GM12892 (cell line): ENCODE measurements around the gene CRY1.
"Not testable (repeated sequence)": the region's sequence is repeated elsewhere in the genome, so short reads cannot be mapped to it uniquely, and the experiment has no call there.

Source experiments
- DNase-seq: peaks from one replicate; pipeline ENCODE4 v3.0.0; 2011; ENCODE audit not compliant: insufficient read length
- FAIRE-seq: peaks from 2 replicates; lab custom pipeline; 2011; peaks lifted over from hg19 to GRCh38; lab: Jason Lieb, UNC
- POLR2A ChIP-seq: IDR thresholded peaks from 2 replicates; pipeline ENCODE4 v1.6.1; 2011; ENCODE audit warnings: low read depth, low read length, control low read depth
- POLR2AphosphoS5 ChIP-seq: IDR thresholded peaks from 2 replicates; pipeline ENCODE4 v1.6.1; 2011; ENCODE audit warnings: low read depth, low read length, control low read depth
- TAF1 ChIP-seq: IDR thresholded peaks from 2 replicates; pipeline ENCODE4 v1.6.1; 2011; ENCODE audit warnings: low read depth, mild to moderate bottlenecking, control low read depth, low read length, borderline replicate concordance

Gene CRY1

GRCh38 chr12:107090711-107091110, 2.6 kb downstream of the CRY1 start:
- FAIRE-seq (no peak), DNase-seq (no peak)
- TF ChIP-seq TAF1 (no peak), POLR2A (no peak), POLR2AphosphoS5 (no peak)

- no peak for TF ChIP-seq TAF1
- TF ChIP-seq POLR2AphosphoS5: no peak
- no peak for TF ChIP-seq POLR2A
- DNase-seq: no peak
- FAIRE-seq: no peak
Measured at GRCh38 chr12:107088912-107089311, 4.4 kb downstream of the CRY1 start.

GRCh38 chr12:107086314-107086713, 7.0 kb downstream of the CRY1 start:
- no peak for TF ChIP-seq POLR2AphosphoS5
- no peak for TF ChIP-seq POLR2A
- no peak for TF ChIP-seq TAF1
- FAIRE-seq: no peak
- DNase-seq: no peak

GRCh38 chr12:107081778-107082177, 11.6 kb downstream of the CRY1 start:
- FAIRE-seq (no peak), DNase-seq (no peak)
- TF ChIP-seq POLR2A: no peak
- TF ChIP-seq POLR2AphosphoS5: no peak
- TF ChIP-seq TAF1: no peak

GRCh38 chr12:107080299-107080698, 13.1 kb downstream of the CRY1 start:
- TF ChIP-seq POLR2AphosphoS5 (no peak), POLR2A (no peak), TAF1 (no peak)
- no peak for FAIRE-seq
- DNase-seq: no peak

- peak; percentile 24 for FAIRE-seq
- DNase-seq: no peak
- no peak for TF ChIP-seq POLR2A
- no peak for TF ChIP-seq TAF1
- no peak for TF ChIP-seq POLR2AphosphoS5
Measured at GRCh38 chr12:107079172-107080011, 14.0 kb downstream of the CRY1 start.

GRCh38 chr12:107073266-107073665, 20.1 kb downstream of the CRY1 start:
- not testable (repeated sequence) for DNase-seq, FAIRE-seq

GRCh38 chr12:107066691-107067090, 26.7 kb downstream of the CRY1 start:
- DNase-seq (no peak), FAIRE-seq (no peak)
- TF ChIP-seq TAF1: no peak
- TF ChIP-seq POLR2A: no peak

GRCh38 chr12:107064687-107065086, 28.7 kb downstream of the CRY1 start:
- no peak for DNase-seq
- no peak for FAIRE-seq
- TF ChIP-seq POLR2A (no peak), TAF1 (no peak), POLR2AphosphoS5 (no peak)

- no peak for TF ChIP-seq TAF1
- TF ChIP-seq POLR2AphosphoS5: no peak
- TF ChIP-seq POLR2A: no peak
- no peak for FAIRE-seq
- no peak for DNase-seq
Measured at GRCh38 chr12:107064243-107064642, 29.1 kb downstream of the CRY1 start.

GRCh38 chr12:107058190-107058589, 35.2 kb downstream of the CRY1 start:
- FAIRE-seq: no peak
- DNase-seq: no peak
- TF ChIP-seq TAF1 (no peak), POLR2A (no peak), POLR2AphosphoS5 (no peak)

- FAIRE-seq (no peak), DNase-seq (no peak)
- TF ChIP-seq POLR2AphosphoS5 (no peak), POLR2A (no peak), TAF1 (no peak)
Measured at GRCh38 chr12:107057071-107057834, 36.1 kb downstream of the CRY1 start.

- FAIRE-seq (no peak), DNase-seq (no peak)
- no peak for TF ChIP-seq POLR2A
- TF ChIP-seq TAF1: no peak
- TF ChIP-seq POLR2AphosphoS5: no peak
Measured at GRCh38 chr12:107053709-107054108, 39.6 kb downstream of the CRY1 start.
